Right lung (tissue), 5 donors: ENCODE measurements around the gene TMX2. TPM values are rescaled to one million over a fixed set of nuclear protein-coding genes. Genes with fewer than 3 reads are reported as not detected.

Source experiments
- DNase-seq, 2 donors: peaks; one replicate each; pipeline ENCODE4 v3.0.0-alpha.2; 2013
- polyA plus RNA-seq, 5 donors: library from polyadenylated mRNA; unstranded; fragments of 120-200 nt; gene quantifications; one replicate each; pipeline versions ENCODE4 v1.2.1 to v1.2.3, GENCODE V29; 2013; ENCODE audit warnings: inconsistent platforms in 1 of 5, low replicate concordance in 1 of 5; ENCODE audit not compliant: insufficient read length in 5 of 5, insufficient read depth in 1 of 5

TMX2 gene
- polyA plus RNA-seq, 5 donors: 94.4 to 98.6 (median 98.4) TPM

DNA sequence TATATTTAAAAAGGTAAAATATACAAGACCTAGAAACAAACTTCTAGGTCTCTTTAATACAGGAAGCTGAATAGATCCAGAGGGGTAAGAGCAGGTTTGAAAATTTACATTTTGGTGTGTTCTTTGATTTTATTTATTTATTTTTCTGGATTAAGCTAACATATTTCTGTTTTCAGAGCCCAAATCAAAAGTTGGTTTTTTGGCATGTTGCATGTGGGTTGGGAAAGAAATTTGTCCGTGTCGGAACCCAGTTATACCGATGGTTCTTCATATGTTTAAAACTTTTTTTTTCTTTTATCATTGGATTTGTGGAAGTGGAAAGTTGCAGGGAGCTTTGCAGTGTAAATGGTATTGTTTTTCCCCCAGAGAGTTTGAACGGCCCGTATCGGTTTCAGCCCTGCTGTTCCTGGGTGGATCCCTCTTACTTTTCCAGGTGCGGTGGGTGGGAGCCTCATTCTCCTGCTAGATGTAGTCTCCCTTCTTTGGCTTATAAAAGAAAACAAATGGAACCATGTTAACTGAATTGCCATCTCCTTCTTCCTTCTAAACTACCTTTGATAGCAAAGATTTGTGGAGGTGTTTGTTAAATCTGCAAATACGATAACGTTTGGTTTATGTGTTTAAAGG, 50.0 kb downstream of the TMX2 start:
- peak in 1 of 2 donors; percentile 29 for DNase-seq

- peak in 1 of 2 donors; percentile 42 for DNase-seq
Observed at GRCh38 chr11:57763568-57763967, 51.2 kb downstream of the TMX2 start.

DNA sequence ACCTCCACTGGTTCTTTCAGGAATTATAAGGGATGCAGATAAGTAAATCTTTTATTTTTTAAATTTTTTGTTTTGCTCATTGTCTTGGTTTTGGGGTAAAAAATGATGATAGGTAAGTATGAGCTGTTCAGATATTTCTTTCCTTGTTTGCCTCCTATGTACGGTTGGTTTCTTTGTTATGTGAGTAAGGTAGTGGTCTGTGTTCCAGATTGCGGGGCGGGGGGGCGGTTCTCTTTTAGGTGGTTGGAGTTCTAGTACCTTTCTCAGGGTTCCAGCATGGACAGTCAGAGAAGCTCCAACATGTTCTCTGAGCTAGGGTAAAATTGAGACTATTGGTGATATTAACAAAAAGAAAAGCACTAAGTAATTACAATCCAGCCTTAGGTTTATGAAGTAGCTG, 51.6 kb downstream of the TMX2 start:
- no peak for DNase-seq

GRCh38 chr11:57764566-57764965, 52.2 kb downstream of the TMX2 start:
- DNase-seq: no peak

GRCh38 chr11:57764972-57765371, 52.6 kb downstream of the TMX2 start:
- DNase-seq: no peak

DNA sequence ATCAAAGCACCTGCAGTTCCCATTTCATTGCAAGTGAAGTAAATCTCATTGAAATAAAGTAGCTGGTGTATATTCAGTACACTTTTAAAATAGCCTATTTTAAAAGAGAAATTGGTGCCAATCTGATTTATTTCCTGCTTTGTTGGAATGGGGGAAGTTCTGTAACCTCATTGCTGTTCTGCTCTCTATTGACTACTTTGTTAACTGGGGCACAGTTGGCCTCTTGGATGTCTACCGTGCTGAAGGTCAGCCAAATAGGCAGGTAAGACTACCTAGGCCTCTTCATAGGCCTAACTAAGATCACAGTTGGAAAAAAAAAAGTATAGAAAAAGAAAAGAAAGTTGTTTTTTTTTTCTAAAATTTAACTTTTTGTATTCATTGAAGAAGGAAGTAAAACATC, 58.4 kb downstream of the TMX2 start:
- DNase-seq: no peak

DNA sequence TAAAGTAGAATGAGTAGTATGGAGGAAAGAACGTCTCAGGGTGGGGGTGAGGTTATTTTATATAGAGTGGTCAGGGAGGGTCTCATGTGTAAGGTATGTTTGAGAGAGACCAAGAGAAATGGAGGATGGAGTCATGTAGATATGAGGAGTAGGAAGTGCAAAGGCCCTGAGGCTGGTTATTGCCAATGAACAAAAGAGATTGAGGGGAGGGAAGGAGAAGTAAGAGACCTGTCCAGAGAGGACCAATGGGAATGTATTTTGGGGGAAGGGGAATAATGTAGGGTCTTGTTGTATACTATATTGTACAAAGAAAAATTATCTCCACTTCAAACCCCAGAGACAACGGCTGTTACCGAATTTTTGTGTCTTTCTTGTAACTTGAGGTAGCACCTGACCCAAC, 59.0 kb downstream of the TMX2 start:
- DNase-seq: no peak

- DNase-seq: no peak
Observed at GRCh38 chr11:57772562-57772961, 60.2 kb downstream of the TMX2 start.

- DNase-seq: no peak
Observed at GRCh38 chr11:57773026-57773598, 60.7 kb downstream of the TMX2 start.

DNA sequence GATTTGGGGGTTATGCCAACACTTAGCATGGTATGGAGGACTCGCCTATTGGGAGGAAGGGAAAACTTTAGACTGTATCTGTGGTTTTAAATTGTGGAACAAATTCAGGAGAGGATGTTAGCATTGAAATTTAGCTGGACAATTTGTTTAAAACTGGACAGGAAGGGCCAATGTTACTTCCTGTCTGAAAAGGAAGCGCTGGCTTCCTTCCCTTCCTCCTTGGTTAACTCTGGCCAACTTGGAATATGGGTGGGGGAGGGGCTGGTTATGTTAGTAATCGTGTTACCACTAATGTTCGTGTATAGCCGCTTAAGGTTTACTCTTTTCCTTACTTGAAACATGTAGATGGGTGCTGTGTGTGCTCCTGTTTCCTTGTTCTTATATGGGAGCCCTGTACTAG, 63.1 kb downstream of the TMX2 start:
- DNase-seq: no peak

DNA sequence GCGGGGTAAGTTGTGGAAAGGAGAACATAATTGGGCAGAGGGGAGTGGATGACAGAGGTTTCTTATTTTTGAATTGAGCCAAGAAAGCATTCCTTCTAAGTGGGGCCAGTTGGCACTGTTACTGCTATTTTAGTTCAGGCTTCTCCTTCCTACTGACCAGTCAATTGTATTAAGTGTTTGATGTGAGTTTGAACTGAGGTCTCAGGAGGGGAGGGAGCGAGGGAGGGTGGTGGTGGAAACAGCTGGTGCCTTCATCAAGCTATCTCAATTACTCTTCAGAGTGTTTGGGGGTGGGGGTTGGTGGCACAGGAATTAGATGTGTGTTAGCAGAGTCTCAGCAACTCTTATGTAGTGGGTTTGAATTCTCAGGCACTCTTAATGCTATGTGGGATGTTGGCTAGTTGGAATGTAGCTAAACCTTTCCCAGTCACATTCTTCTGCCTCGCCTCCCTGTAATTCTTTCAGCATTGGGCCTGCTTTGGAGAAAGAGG, 63.7 kb downstream of the TMX2 start:
- peak; percentile 82 to 85 for DNase-seq

DNA sequence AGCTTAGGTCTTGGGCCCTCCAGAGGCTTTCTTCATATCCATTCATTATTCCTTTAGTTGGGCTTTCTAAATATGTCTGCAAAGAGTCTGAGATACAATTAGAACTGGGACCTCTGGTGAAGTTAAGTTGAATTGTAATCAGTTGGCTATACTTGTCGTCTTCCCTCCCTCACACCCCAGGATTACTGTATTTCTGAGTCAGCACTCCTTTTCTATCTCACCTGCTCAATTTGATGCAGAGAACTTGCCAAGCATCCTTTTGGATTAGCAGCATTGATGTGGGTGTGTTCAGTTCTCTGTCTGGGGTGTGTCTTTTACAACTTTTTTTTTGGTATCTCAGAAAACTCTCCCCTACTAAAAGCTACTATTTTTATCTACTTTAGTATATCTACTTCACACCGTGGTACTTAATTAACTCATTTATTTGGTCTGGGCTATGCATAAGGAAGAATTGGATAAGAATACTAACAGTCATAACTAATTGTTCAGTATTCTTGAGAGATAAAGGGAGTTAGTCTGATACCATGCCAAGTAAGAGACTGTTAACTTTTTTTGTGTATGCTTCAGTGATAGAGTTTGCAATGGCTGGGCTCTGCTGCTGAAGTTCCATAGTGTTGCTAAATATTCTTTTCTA, 64.3 kb downstream of the TMX2 start:
- DNase-seq: no peak

DNA sequence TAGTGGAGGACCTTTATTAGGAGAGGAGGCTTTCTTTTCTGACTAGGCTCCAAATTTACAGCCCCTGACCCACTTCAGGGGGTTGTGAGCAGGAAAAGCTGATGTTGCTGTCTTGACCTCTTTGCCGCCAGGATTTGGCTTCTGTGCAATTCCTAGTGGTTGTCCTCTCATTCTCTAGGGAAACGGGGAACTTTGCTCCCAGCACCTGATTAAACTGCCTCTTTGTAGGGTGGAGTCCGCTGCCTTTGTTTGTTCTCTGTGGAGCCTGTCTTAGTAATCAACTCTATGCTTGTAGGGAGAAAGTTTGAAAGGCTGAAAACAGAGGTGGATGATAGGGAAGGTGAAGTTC, 65.5 kb downstream of the TMX2 start:
- no peak for DNase-seq

- DNase-seq: peak; percentile 97 to 99
Observed at GRCh38 chr11:57778318-57779037, 66.1 kb downstream of the TMX2 start.

- no peak for DNase-seq
Observed at GRCh38 chr11:57779276-57779675, 66.9 kb downstream of the TMX2 start.

- DNase-seq: no peak
Observed at GRCh38 chr11:57781529-57781943, 69.1 kb downstream of the TMX2 start.

GRCh38 chr11:57785072-57785471, 72.7 kb downstream of the TMX2 start:
- no peak for DNase-seq

DNA sequence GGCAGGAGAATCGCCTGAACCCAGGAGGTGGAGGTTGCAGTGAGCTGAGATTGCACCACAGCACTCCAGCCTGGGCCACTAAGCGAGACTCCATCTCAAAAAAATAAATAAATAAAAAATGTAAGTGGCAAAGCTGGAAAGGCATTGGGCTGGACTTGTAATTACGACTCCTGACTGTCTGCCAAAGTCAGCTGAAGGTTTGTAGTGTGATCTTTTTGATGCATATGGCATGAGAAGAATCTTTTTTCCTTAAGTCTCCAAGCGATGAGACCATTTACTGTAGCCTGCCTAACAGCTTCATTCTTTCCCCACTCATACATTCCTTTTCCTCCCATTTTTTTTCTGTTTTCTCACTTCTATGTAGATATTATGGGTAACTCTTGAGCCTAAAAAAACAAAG, 74.0 kb downstream of the TMX2 start:
- no peak for DNase-seq

GRCh38 chr11:57787006-57787604, 74.7 kb downstream of the TMX2 start:
- no peak for DNase-seq

DNA sequence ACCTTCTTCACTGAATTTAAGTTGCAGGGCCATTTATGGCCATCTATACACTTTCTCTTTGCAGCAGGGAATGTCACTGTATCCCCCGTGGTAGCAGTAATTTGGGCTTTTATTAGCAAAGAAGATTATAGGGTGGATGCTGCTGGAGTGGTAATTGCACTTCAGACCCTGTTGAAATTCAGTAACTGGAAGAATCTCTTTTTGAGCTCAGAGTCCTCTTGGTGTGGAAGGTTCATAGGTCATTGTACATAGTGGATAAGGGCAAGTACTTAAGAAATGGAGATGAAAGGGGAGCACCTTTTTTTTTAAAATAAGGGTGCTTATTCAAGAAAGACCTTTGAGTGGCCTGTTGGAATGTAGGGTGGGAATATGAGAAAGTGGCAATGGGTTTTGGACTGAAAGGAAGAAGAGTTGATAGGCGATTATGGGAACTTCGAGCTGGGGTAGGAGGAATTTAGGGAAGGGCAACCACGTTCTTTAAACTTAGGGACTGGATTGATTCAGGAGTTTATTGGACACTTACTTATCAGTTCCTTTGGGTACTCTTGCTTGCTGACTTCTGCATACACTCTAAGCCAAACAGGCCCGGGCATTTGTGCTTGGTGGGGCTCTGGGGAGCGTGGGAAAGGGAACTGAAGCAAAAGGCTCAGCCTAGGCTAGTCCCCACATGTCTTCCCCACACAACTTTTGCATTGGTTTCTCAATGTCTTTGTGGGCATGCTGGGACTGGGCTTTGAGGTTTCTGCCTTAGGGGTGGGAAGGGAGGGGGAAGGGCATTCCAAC, 75.7 kb downstream of the TMX2 start:
- no peak for DNase-seq

DNA sequence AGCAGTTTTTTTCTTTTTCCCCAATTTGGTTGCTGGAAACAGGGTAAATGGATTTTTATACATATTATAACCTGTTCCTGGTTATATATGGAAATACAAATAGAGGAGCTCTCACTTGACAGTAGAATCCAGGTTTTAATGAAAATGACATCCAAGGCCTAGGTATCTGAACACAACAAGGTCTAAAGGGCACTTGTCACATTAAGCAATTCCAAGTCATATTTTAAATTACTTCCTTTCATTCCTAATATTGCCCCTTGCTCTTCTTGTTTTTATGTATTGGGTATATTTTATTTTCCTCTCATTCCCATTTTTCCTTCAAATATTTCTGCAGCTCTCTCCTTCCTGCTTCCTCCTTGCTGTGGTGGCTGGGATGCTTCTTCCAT, 76.3 kb downstream of the TMX2 start:
- no peak for DNase-seq
